Fibroblast of the aortic adventitia (primary cell): Measurements from ENCODE around the gene CENPT. TPM values are rescaled to one million over a fixed set of nuclear protein-coding genes. Genes with fewer than 3 reads are reported as not detected.
A peak's percentile ranks its signal among the peaks of the same experiment; 100 is the strongest.

Source experiments
- DNase-seq: peaks from one replicate; pipeline ENCODE4 v3.0.0-alpha.2; 2010; ENCODE audit warnings: low read depth
- H3K4me3 ChIP-seq: 2 replicates; pipeline ENCODE4 v1.5.1; 2011; ENCODE audit warnings: low read depth, mild to moderate bottlenecking, control low read depth, low read length, moderate library complexity
- total RNA-seq: library from RNA; depleted of rRNA; stranded (reverse); fragments of >200 nt; gene quantifications from 2 replicates; pipeline ENCODE4 v1.2.3, GENCODE V29; 2012; ENCODE audit warnings: low replicate concordance
- TF ChIP-seq, protein P1 (sequence below): IDR thresholded peaks from 2 replicates; pipeline ENCODE4 v1.5.1; 2011; ENCODE audit warnings: mild to moderate bottlenecking, low read length, control low read depth, inconsistent platforms; ENCODE audit not compliant: insufficient read depth

The CENPT gene
- total RNA-seq, 1 donor = 39.9 TPM

DNA sequence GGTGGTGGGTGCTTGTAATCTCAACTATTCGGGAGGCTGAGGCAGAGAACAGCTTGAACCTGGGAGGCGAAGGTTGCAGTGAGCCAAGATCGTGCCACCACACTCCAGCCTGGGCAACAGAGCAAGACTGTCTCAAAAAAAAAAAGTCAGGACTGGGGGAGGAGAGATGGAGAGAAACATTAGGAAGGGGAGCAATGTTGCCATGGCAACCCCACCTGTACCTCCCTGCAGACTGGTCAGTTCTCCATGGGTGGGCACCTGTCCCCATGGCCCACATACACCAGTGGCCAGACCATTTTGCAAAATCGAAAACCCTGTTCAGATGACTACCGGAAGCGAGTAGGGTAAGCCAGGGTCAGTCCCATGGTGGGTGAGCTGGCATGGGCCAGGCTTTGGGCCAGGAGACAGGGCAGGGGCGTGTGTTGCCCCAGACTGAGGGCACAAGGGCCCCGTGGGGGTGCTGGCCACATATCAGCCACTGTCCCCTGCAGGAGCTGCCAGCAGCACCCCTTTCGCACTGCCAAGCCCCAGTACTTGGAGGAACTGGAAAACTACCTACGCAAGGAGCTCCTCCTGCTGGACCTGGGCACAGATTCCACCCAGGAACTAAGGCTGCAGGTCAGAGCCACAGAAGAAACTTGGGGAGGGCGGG, 26.8 kb downstream of the CENPT start:
- no peak for DNase-seq
- H3K4me3 ChIP-seq = no peak overlapping the region
- TF ChIP-seq, protein P1, sequence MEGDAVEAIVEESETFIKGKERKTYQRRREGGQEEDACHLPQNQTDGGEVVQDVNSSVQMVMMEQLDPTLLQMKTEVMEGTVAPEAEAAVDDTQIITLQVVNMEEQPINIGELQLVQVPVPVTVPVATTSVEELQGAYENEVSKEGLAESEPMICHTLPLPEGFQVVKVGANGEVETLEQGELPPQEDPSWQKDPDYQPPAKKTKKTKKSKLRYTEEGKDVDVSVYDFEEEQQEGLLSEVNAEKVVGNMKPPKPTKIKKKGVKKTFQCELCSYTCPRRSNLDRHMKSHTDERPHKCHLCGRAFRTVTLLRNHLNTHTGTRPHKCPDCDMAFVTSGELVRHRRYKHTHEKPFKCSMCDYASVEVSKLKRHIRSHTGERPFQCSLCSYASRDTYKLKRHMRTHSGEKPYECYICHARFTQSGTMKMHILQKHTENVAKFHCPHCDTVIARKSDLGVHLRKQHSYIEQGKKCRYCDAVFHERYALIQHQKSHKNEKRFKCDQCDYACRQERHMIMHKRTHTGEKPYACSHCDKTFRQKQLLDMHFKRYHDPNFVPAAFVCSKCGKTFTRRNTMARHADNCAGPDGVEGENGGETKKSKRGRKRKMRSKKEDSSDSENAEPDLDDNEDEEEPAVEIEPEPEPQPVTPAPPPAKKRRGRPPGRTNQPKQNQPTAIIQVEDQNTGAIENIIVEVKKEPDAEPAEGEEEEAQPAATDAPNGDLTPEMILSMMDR = no peak

DNA sequence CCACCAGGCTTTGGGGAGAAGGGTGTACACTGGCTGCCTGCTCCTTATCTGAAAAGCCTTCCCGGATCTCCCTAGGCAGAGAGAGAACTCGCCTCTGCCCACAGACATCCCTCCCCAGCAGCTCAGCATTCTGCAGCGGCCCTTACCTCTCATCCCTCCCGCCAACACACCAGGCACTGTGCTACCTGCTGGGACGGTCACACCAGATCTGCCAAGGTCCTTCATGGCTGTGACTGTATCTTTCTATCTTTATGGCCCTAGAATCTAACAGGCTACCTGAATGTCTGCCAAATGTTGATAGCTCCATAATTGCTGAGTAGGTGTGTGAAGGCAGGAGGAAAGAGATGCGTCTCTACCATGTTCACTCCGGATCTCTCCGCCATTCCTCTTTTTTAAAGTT, 32.9 kb downstream of the CENPT start:
- DNase-seq = no peak
- no peak overlapping the region for H3K4me3 ChIP-seq
- TF ChIP-seq, protein P1 = no peak

DNA sequence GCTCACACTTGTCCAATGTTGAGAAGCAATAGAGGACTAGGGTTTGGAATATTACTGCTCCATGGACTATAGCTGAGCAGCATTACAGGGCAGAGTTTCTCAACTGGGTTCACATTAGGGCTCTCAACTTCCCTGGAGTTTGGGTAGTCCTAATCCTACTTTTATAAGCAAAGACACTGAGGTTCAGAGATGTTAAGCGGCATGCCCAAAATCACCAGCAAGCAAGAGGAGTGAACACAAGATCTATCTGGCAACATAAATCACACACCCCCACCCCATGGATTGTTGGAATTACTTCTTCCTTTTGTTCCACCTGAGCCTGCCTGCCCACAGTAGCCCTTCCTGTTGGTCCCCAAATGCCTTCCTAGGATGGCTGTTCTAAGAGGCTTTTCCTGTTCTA, 35.6 kb downstream of the CENPT start:
- no peak overlapping the region for H3K4me3 ChIP-seq
- TF ChIP-seq, protein P1 = no peak
- DNase-seq = no peak

DNA sequence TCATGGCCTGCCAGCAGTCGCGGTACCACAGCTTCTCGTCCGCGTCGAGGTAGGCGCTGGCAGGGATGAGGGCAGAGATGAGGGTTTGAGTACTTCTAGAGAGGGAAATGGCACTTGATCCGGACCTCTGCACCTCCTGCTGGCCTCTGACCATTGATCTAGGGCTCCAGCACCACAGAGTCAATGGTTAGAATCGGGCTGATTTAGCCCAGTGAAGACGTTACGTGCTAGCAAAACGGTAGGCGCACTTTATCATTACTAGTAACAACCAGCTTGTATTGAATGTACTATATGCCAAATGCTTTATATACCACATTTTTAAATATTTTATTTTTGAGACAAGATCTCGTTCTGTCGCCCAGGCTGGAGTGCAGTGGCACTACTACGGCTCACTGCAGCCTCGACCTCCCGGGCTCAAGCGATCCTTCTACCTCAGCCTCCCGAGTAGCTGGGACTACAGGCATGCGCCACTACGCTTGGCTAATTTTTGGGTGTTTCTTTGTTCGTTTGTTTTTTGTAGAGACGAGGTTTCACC, 40.3 kb downstream of the CENPT start:
- TF ChIP-seq, protein P1 = peak; percentile 26
- peak overlapping the region; percentile 86 for H3K4me3 ChIP-seq
- DNase-seq = no peak

DNA sequence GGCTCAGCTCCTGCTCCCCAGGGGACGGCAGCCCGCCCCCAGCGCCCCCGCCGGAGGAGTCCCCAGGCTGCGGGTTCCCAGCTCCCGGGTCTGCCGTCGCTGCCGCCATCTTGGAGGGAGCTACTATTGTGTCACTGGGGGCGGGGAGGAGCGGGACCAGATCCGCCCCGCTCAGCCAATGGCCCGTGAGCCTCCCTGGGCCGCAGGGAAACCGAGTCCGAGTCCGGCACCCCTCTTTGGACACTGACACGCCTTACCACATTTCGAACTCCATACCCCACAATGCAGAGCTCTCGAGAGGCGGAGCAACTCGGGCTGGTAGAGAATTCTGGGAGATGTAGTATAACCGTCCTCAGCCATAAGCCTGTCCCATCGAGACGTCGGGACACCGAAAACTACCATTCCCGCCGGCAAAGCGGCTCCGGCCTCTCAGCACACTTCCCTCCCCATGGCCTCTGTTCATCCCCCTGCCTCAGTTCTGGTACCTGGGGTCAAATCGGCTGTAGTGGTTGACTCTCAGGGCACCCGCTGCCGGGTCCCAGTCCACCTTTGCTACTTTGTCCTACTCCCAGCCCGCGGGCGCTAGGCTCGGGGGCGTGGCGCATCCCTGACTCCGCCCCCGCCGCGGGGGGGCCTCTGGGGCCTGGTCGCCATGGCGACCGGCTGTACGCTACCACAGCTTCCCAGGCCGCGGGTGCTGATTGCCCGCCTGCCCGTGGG, 40.9 kb downstream of the CENPT start, which contains the start of the genes RANBP10 and TSNAXIP1:
Gene RANBP10, minus strand, starts transcription at position 133 of the 720 bp plus-strand sequence. Its CDS starts 24 bp downstream, at position 109.
Gene TSNAXIP1, plus strand, starts transcription at position 462 of the 720 bp plus-strand sequence. CDS start 261 bp downstream, outside the sequence.
- TF ChIP-seq, protein P1 = no peak
- peak within 1 kb of the TSS; percentile 97 for H3K4me3 ChIP-seq
- peak; percentile 99 for DNase-seq

DNA sequence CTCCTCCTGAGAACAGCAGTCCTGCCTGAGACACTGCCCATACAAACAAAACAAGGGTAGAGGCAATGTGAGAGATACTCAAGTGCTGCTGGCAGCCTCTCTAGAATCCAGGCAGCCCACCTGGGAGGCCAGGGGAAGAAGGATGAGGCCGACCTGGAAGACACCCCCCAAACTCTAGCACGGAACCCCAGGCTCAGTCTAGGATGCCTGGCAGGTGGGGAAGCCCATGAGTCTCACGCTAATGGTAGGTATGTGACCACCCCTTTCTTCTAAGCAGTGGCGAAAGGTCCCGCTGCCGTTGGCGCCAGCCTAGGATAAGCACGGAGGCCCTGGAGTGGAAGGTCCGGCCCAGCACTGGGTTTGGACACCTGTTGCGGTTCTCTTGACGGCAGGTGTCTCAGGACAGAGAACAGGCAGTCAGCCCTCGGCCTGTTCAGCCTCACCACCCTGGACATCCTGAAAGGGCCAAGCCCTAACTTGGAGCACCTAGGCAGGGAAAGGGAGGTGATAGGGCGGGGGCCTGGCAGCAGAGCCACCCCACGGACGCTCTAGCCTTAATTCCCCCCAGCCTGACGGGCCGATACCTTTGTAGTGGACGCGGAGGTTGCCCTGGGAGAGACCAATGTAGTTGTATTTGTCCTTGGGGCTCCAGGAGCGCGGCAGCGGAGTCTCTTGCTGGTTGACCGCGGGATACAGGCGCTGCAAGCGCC, 41.6 kb downstream of the CENPT start:
- peak overlapping the region; percentile 97 for H3K4me3 ChIP-seq
- no peak for DNase-seq
- TF ChIP-seq, protein P1 = no peak
